G401 (cell line): Measurements from ENCODE around the gene SCN4A. TPM values are rescaled to one million over a fixed set of nuclear protein-coding genes. Genes with fewer than 3 reads are reported as not detected.

Experiments used
- DNase-seq: peaks from one replicate; pipeline ENCODE4 v3.0.0-alpha.2; 2015; ENCODE audit warnings: low spot score
- in situ Hi-C: cut with HindIII; loops from 2 replicates; pipeline ENCODE4 v1.10.0; 2016; ENCODE audit warnings: low sequenced_read_pairs, mixed read lengths
- total RNA-seq: library from RNA; depleted of rRNA; stranded (reverse); fragments of >200 nt; shearing (Covaris generic); gene quantifications from 2 replicates; pipeline ENCODE4 v1.2.3, GENCODE V29; 2014

Gene SCN4A
- total RNA-seq, 1 experiment from 2014 or later = not detected

DNA sequence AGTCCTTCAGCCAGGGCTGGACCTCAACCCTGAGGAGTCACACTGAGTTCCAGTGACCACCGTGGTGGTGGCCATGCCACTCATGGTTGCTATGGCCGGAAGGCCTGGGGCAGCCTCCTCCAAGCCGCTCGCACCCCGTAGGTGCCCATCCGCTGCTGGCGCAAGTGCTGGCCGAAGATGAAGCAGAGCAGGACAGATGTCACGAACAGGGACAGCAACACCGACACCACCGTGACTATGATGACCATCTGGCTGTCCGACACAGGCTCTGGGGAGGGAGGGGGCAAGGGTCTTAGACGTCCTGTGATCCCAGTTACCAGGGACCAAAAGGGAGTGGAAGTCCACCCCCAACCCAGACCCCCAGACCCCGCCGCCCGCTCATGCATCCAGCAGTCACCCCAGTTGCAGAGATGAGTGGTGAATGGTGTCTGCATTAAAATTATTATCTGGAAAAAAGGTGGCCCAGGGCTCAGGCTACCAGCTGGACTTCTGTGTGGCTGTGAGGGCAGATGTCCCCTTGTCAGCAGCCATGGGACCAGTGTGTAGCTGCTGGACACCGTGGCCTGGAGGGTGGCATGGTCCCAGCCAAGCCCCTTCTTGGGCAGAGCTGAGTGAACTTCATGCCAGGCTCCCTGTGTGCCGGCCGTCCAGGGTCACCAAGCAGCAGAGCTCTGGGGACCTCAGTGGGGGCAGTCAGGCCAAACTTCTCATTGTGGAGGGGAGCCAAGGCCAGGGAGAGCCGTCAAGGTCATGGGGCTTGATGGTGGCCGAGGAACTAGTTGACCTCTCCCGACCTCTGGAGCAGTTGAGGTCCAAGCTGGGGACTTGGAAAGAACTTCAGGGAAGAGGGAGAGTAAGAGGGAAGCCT is 30.2 kb upstream of the SCN4A start:
- in situ Hi-C loops = no loop called here
- no peak for DNase-seq

DNA sequence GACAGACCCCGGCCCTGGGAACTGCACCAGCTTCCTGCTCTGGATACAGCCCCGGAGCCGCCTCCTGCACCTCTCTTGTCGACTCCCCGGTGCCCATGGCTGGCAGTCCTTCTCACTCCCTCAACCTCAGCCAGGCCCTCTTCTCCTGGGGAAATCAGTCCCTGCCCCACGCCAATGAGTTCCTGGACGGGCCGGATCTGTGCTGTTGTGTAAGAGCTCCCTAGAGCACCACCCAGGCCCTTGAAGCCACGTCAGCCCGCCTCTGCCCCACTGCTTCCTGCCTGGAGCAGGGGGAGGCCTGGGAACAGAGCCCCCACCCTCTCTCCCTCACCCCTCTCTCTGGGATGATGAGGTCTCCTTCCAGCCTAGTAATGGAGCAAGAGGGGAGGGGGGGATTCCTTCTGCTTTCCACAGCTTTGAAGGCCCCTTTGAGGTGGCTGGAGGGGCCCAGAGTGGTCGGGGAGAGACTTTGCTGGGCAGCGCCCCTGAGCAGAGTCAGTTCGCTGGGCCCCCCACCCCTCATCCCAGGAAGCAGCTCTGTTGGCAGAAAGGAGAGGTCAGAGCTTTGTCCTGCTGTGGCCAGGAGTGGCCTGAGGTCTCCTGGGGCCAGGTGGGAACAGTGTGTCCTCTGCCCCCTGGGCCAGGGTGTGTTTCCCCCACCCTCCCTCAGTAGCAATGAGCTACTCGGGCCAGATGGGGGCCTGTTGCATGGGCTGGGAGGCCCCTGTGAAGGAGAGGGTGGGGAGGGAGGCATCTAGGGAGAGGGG is 29.2 kb upstream of the SCN4A start:
- no peak for DNase-seq
- in situ Hi-C loops = no loop called here

DNA sequence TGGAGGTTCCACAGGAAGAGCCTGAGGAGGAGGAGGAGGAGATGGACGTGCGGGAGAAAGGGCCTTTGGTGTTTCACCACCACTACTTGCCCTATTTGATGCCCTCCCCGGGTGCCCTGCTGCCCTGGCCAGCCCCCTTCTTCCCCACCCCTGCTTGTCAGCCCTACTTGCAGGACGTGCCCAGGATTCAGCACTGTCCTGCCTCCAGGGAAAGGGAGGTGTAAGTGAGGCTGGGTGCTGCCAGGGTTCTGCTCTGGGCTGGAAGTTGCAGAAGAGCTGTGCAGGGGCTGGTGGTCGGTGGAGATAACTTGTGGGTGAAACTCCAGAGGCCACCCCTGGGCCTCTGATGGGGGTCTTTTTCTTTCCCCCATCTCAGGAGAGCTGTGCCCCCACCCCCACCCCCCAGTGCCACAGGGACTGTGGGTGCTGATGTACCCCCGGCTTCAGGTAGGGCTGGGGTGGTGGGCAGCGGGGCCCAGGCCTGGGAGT is 28.4 kb upstream of the SCN4A start:
- no peak for DNase-seq
- in situ Hi-C loops = no loop called here

DNA sequence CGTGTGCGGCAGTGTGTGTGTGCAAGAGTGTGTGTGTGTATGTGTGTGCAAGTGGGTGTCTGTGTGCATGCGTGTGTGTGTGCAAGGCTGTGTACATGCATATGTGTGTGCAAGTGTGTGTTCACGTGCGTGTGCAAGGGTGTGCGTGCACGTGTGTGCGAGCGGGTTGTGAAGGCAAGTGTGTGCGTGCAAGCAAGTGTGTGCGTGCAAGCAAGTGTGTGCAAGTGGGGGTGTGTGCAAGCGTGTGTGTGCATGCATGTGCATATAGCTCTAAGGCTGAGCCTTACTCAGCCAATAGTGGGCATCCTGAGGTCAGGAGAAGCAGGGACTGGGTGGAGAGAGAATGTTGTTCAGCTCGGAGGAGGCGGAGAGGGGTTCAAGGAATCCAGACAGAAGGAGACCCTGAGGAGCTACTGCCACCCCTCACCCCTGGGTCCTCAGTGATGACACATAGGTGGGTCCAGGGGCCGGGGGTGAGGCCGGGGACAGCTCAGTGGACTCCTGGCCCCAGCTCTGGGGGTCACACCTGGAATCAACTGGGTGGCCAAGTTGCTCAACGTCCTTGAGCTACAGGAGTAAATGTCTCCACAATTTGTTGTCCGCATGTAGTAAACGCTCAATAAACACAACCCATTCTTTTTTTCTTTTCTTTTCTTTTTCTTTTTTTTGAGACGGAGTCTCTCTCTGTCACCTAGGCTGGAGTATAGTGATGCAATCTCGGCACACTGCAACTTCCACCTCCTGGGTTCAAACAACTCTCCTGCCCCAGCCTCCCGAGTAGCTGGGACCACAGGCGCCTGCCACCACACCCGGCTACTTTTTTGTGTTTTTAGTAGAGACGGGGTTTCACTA is 27.2 kb upstream of the SCN4A start:
- in situ Hi-C loops = no loop called here
- no peak for DNase-seq

DNA sequence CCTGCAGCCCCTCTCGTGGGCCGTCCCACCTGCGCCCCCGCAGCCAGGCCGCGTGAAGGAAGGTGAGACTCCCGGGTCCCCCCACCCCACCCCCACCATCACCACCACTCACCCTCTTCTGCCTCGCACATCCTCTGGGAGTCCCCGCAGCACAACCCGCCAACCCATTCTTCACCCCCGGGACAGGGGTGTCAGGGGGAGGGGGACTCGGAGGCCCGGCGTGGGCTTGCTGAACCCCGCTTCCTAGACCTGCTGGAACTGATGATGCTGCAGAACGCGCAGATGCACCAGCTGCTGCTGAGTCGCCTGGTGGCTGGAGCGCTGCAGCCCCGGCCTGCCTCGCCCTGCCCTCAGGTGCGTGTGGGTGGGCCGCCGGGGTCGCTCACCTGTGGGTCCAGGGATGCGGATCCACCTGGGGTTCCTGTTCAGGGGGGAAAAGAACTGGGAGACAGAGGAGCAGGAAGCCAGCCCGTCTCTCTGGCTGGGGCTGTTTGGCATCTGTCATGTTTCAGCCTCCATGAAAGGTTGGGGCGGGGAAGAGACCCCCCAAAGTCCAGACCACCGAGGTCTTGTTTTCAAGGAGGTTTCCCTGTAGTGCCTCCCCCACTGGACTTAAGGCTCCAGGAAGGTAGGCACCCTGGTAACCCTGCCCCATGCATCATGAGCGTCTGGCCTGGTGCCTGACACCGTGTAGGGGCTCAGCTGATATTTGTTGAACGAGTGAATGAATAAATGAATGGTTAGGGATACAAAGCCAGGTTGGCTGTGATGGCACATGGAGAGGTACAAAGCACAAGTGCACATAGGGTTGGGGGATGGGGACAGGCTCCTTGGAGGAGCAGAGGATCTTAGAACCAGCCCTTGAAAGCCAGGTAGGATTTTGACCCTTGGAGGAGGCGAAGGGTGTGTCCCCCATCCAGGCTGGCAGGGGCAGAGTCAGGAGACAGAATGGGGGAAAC is 26.3 kb upstream of the SCN4A start:
- DNase-seq = no peak
- in situ Hi-C loops = no loop called here

DNA sequence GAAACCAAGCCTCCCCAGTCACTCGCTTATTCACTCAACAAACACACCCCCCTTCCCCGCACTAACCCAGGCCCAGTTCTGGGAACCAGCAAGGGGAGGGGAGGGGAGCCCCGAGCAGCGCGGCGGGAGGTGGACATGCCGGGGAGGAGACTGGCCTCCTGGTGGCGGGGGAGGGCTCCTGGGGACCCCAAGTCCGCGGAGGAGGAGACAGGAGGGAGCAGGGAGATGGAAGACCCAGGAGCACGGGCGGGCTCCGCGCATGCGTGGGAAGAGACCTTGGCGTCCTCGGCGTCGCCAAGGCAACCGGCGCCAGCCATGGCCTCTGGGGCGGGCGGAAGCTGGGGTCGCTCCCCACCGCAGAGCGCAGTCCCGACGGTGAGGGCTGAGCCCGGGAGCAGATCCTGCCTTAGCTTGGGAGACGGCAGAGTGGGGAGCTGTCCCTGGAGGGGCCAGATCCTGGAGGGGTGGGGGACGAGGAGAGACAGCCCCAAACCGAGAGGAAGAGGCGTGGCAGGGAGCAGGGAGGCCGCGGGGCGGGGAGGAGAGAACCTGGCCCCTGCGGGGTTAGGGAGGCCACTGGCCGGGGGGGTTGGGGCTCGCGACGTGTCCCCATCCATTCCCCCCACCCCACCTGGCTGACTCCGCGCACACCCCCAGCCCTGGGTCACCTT is 25.5 kb upstream of the SCN4A start, which contains the start of gene PRR29:
Gene PRR29, plus strand, starts transcription at position 302 of the 671 bp plus-strand sequence. Its CDS starts 14 bp downstream, at position 316.
- in situ Hi-C loops = no loop called here
- peak; percentile 37 for DNase-seq

DNA sequence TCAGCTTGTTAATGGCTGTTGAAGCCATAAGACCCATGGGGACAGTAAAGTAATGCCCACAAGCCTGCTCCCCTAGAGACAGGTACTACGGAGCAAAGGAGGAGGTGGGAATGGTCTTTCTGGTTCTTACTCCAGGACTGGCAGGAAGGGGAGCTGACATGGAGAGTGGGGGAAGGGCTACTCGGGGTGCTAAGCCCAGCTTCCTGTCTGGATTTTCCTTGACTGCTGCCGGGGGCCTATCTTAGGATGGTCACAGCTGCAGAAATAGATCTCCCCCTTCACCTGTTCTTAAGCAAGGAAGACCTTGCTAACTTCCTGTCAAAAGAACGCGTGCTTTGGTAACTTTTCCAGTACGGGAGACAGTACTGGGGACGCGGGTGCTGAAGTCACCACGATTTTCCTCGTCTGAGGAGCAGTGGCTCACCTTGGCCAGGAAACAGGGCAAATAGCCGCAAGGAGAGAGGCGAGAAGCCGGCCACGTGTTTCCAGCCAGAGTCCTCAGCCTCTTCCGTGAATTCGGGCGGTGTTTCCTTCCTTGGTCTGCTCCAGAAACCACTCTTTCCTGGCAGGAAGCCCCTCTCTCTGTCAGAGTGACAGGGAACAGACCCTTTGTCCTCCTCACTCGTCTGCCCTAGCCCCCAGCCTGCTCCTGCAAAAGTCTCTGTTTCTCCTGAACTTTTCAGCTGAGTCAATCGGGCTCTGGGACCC is 24.8 kb upstream of the SCN4A start:
- DNase-seq = no peak
- in situ Hi-C loops = no loop called here

DNA sequence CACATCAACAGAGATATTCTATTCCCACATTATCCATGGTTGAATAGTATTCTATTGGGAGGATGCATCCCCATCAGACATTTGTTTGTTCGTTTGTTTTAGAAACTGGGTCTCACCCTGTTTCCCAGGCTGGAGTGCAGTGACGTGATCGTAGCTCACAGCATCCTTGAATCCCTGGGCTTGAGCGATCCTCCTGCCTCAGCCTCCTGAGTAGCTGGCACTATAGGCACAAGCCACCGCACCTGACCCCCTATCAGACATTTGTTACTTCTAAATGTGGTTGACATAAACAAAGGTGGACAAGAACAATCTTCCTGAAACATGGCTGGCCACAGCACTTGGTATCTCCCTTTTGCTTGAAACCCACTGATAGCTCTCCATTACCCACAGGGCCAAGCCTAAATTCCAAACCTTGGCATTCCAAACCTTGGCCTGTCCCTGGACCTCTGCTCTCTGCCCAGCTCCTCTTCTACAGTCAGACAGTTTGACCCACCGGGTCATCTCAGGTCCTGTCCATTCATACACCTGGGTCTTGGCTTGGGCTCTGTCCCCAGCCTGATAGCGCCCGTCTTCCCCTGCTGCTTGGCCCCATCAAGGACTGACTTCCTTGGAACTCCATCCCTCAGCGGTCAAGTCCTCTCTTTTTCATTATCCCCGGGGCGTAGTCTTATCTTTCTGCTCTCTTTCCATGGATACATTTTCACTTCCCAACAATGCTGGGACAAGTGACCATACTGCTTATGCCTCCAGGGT is 23.9 kb upstream of the SCN4A start:
- no peak for DNase-seq
- in situ Hi-C loops = no loop called here

DNA sequence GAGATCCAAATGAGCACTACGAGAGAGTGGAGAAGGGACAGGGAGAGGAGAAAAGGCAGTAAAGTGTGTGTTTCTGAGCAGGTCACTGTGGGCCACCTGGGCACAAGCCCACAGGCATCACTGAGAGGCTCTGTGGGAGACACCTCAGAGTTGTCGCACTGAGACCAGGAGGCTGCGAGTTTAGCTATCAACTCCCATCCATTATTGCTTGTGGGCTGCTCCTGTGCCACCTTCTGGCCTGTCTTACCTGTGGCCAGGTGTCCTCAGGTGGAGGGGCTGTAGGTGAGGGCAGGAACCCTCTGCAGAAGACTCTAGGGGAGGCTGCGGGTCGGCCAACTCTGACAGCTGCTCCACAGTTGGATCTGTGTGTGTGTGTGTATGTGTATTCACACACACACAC is 22.9 kb upstream of the SCN4A start:
- DNase-seq = no peak
- in situ Hi-C loops = no loop called here

DNA sequence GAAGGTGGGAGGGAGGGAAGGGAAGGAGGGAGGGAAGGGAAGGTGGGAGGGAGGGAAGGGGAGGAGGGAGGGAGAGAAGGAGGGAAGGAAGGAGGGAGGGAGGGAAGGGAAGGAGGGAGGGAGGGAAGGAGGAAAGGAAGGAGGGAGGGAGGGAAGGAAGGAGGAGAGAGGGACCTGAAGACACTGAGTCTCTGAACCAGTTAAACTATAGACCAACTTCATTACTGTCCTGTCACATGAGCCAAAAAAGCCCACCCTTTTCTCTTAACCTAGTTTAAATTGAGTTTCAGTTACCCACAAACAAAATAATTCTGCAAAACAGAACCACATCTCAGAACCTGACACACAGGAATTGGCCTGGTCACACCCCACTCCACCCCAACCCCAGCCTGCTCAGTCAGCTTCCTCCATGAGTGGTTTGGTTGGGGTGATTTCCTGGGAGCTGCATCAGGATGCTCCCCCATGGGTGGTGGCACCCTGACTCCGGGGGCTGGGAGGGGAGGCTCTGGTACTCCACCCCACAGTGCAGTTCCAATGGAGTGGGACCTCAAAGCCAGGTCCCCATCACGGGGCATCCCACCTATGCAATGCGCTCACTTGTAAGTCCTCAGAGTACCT is 20.8 kb upstream of the SCN4A start:
- in situ Hi-C loops = no loop called here
- DNase-seq = no peak

DNA sequence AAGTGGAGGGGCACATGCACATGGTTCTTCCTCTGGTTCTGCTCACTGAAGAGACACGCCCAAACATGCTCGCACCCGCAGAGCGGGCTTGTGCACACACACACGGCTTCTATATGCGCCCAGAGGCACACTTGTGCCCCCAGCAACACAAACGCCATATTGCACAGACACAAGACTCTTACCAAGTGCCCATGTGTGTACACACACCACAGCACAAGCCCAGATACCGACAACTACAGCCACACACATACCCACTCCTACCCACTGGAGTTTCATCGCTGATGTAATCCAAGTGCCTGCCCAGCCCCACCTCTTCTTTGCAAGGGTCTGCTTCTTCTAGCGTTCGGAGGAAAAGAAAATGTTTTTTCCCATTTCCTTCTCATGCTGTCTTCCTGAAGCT is 18.9 kb upstream of the SCN4A start:
- no peak for DNase-seq
- in situ Hi-C loops = no loop called here

DNA sequence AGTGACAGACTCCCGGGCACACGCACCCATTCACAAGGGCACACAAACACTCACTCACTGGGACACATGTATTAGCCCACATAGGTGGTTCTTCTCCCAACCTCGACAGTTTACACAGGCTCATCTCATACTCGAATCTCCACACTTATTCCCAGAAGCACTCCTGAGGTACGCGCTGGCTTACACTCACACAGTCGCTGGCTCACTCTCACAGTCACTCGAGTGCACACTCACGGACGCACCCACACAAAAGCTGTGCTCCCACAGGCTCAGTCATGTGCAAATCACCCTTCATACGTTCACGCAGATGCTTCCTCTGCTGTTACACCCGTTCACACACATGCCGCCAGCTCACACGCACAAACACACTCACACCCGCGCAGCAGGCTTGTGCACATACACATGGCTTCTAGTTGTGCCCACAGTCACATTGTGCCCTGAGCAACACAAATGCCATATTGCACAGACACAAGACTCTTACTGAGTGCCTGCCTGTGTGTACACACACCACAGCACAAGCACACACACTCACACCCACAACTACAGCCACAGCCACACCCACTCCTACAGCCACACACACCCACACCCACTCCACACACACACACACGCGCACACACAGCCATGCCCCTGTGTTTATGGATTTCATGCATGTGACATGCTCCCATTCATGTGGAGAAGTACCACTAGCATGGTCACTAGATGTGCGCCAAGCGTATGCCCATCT is 17.1 kb upstream of the SCN4A start:
- in situ Hi-C loops = no loop called here
- no peak for DNase-seq

DNA sequence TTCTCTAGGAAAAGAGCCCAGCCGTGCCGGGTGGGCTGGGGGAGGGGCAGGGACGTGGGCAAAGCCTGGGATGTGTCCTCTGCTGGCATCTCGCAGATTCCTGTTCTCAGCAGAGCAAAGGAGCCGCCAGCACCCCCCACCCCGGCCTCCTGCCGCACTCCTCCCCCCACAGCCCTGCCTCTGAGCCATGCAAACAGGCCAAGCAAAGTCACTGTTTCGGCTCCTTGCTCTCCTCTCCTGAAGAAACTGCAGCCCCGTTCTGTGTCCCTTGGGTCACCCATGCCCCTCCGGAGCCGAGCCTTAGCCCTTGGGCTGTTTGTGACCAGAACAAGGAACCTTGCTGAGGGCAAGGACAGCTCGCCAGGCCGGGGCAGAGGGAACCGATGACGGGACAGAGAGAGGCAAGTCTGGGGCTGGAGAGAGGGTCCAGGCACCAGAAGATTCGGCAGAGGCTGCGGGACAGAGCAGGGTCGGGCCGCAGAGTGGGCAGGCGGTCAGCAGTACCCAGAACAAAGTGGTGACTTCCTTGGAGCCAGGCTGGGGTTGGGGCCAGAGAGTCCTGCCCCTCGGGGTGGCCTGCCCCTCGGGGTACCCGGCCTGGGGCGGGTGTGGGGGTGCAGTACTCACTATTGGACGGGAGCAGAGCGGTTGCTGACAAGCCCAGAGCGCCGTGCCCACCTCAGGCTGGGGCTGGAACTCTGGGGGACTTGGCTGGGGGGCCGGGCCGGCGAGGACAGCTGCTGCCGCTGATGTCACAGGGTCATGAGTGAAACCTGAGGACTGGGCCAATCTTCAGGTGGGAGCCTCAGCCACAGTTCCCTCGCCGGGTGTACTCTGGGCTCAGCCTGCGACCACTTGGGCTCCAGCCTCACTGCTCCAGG is 16.3 kb upstream of the SCN4A start:
- no peak for DNase-seq
- in situ Hi-C loops = no loop called here

DNA sequence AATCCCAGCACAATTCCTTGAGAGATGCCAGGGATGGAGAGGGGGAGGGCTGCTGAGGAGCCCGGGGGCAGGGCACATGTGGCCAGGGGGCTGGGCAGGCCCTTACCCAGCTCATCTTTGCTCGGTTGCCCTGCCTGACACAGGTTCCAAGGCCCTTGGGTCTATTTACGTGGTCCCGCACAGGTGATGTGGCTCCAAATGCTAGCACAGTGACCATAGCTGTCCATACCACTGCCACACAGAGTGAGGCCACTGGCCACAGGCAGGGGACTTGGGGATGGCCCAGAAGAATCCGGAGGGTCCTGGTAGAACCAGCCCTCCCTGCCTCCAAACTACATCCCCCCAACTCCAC is 15.4 kb upstream of the SCN4A start:
- DNase-seq = no peak
- in situ Hi-C loops = no loop called here
